Measurements from ENCODE around the gene USP34. TPM values are rescaled to one million over a fixed set of nuclear protein-coding genes. Genes with fewer than 3 reads are reported as not detected.

The USP34 gene
- total RNA-seq, 8 experiments from 2014 or later, result 53.2 to 175 (median 69.2) TPM

DNA sequence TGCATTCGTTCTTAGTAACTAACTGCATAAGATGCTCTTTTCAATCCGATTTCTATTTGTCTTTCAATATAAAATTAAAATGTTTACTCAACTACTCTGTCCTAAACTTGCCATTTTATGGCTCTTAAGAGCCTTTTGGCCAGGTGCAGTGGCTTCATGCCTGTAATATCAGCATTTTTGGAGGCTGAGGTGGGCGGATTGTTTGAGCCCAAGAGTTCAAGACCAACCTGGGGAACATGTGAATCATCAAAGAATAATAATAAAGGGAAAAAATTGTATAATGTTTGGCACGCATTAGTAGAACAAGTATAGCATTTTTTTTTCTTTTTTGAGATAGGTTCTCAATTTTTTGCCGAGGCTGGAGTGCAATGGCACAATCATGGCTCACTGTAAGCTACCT, 216.4 kb downstream of the USP34 start:
- H3K4me3 ChIP-seq, result no peak overlapping the region
- WGBS, 10 experiments, result 85 to 100% (median 97%) methylated on average over 2 to 5 of the region's 5 CpGs
- H3K4me1 ChIP-seq (replicated peaks in 1 of 2), result no peaks in the 10 kb centered on the region
- ATAC-seq (replicated peaks in 6 of 8), result no peak
- in situ Hi-C loops (cut with MboI; ENCODE audit: low pct_unique_long_range_greater_than_20kb in 2 of 9, low sequenced_read_pairs in 9 of 9, unreplicated experiment in 9 of 9), result no loop called here
- H3K27ac ChIP-seq, result no peak overlapping the region

GRCh38 chr2:61253136-61253535, 217.8 kb downstream of the USP34 start:
- WGBS, 10 experiments, result 62 to 100% (median 89%) methylated on average over 2 to 4 of the region's 4 CpGs
- no peaks in the 10 kb centered on the region for H3K4me1 ChIP-seq (replicated peaks in 1 of 2)

GRCh38 chr2:61252031-61252430, 218.9 kb downstream of the USP34 start:
- Histone ChIP-seq H3K27ac (no peak overlapping the region), H3K4me1 (replicated peaks in 1 of 2) (no peaks in the 10 kb centered on the region), H3K4me3 (no peak overlapping the region)
- in situ Hi-C loops (cut with MboI; ENCODE audit: low pct_unique_long_range_greater_than_20kb in 2 of 9, low sequenced_read_pairs in 9 of 9, unreplicated experiment in 9 of 9), result no loop called here
- WGBS, 10 experiments, result 42 to 100% (median 100%) methylated on average over 1 to 2 of the region's 2 CpGs
- ATAC-seq (replicated peaks in 6 of 8), result no peak

More at GRCh38 chr2:61253136-61253535, 217.8 kb downstream of the USP34 start:
- Histone ChIP-seq H3K27ac (no peak overlapping the region), H3K4me3 (no peak overlapping the region)
- in situ Hi-C loops (cut with MboI; ENCODE audit: low pct_unique_long_range_greater_than_20kb in 2 of 9, low sequenced_read_pairs in 9 of 9, unreplicated experiment in 9 of 9), result no loop called here
- no peak for ATAC-seq (replicated peaks in 6 of 8)

DNA sequence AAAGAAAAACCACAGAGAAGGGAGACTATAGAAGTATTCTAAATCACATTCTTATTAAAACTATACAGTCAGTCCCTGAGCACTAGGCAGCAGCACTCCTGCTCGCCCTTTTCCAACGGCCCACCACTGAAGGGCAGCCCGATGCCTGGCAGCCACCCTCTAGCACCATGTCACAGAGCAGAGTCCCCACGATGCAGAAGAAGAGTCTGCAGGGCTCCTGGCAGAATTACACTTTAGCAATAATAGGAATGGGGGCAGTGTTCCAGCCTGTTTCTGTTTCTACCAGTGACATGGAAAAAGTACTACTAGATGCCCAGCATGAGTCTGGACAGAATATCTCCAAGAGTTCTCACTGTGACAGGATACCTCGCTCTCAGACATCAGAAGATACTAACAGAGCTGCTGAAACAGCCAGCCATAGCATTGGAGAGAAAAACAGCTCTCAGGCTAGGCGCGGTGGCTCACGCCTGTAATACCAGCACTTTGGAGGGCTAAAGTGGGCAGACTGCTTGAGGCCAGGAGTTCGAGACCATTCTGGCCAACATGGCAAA, 221.3 kb downstream of the USP34 start:
- in situ Hi-C loops (cut with MboI; ENCODE audit: low pct_unique_long_range_greater_than_20kb in 2 of 9, low sequenced_read_pairs in 9 of 9, unreplicated experiment in 9 of 9), result no loop called here
- no peak for ATAC-seq (replicated peaks in 6 of 8)
- WGBS, 10 experiments, result 60 to 100% (median 93%) methylated on average over 1 to 5 of the region's 9 CpGs; no CpG with 5 or more reads in 3 of the 10 experiments
- Histone ChIP-seq H3K4me1 (replicated peaks in 1 of 2) (no peaks in the 10 kb centered on the region), H3K27ac (no peak overlapping the region), H3K4me3 (no peak overlapping the region)

DNA sequence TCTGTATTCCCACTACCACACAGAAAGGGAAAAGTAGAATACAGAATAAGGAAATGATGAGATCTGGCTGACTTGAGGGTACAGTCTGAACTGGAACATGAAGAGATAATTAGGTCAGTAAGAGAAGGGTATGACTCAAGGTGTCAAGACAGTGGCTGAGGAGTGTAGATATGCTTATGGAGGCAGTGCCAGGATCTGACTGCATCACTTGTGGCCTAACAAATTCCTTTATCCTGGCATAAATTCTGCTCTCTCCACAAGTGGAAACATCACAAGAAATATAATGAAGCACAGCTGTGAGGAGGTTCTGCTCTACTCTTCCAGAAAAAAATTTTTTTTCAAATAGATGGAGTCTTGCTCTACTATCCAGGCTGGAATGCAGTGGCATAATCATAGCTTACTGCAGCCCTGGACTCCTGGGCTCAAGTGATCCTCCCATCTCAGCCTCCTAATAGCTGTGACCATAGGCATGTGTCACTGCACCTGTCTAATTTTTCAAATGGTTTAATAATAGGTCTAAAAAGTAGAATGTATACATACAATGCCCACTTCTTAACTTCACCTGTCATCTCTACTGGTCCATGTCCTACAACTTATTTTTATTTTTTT, 223.6 kb downstream of the USP34 start:
- in situ Hi-C loops (cut with MboI; ENCODE audit: low pct_unique_long_range_greater_than_20kb in 2 of 9, low sequenced_read_pairs in 9 of 9, unreplicated experiment in 9 of 9), result no loop called here
- no peak overlapping the region for H3K27ac ChIP-seq
- H3K4me1 ChIP-seq (replicated peaks in 1 of 2), result peaks cover 3 to 5% of the 10 kb centered on the region in 2 donors
- no peak overlapping the region for H3K4me3 ChIP-seq
- ATAC-seq (replicated peaks in 6 of 8), result peak in 1 of 8 experiments; percentile 21

DNA sequence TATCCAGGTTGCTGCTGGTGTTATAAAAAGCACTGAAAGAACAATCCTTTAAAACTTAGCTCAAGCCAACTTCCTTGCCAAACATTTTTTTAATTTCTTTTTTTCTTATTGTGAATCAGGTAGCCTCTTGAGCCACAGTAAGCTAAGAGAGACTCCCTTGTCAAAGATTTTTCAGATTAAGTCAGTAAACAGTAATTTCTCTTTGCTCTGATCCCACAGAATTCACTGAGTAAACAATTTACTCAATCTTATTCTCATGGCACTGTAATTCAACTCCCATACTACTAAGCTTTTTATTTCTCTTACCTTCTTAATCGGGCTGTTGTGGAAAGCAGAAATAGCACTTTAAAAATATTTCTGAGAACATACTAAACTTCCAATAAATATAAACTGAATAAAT, 226.2 kb downstream of the USP34 start:
- no peak for ATAC-seq (replicated peaks in 6 of 8)
- Histone ChIP-seq H3K4me1 (replicated peaks in 1 of 2) (peaks cover 3 to 8% of the 10 kb centered on the region in 2 donors), H3K27ac (no peak overlapping the region), H3K4me3 (no peak overlapping the region)
- 80 to 100% (median 100%) methylated on average over 1 of the region's 1 CpG; no CpG with 5 or more reads in 2 of the 10 experiments for WGBS, 10 experiments
- in situ Hi-C loops (cut with MboI; ENCODE audit: low pct_unique_long_range_greater_than_20kb in 2 of 9, low sequenced_read_pairs in 9 of 9, unreplicated experiment in 9 of 9), result no loop called here

DNA sequence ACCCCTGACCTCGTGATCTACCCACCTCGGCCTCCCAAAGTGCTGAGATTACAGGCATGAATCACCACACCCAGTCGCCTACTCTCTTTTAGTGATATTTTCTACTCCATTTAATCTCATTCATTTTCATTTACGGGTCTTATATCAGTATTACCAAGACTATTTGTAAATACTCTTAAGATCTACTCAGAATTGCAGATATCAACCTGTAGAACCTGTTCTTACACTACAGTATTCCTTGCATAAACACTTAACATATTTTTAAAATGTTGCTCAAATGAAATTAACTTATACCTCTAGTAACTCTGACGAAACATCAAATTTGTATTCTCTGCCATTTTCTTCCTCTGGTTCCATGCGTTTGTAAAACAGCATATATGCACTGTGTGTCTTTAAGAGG, 229.6 kb downstream of the USP34 start:
- no peak for ATAC-seq (replicated peaks in 6 of 8)
- in situ Hi-C loops (cut with MboI; ENCODE audit: low pct_unique_long_range_greater_than_20kb in 2 of 9, low sequenced_read_pairs in 9 of 9, unreplicated experiment in 9 of 9), result no loop called here
- Histone ChIP-seq H3K27ac (no peak overlapping the region), H3K4me1 (replicated peaks in 1 of 2) (peaks cover 3 to 8% of the 10 kb centered on the region in 2 donors), H3K4me3 (no peak overlapping the region)
- WGBS, 10 experiments, result 91 to 100% (median 97%) methylated on average over 1 to 6 of the region's 6 CpGs

GRCh38 chr2:61238219-61239012, 232.5 kb downstream of the USP34 start:
- WGBS, 10 experiments, result 0 to 100% (median 90%) methylated on average over 1 of the region's 1 CpG; no CpG with 5 or more reads in 1 of the 10 experiments
- Histone ChIP-seq H3K4me3 (no peak overlapping the region), H3K27ac (no peak overlapping the region), H3K4me1 (replicated peaks in 1 of 2) (peaks cover 3 to 8% of the 10 kb centered on the region in 2 donors)
- in situ Hi-C loops (cut with MboI; ENCODE audit: low pct_unique_long_range_greater_than_20kb in 2 of 9, low sequenced_read_pairs in 9 of 9, unreplicated experiment in 9 of 9), result no loop called here
- peak in 3 of 8 experiments; percentile 53 to 73 (median 67) for ATAC-seq (replicated peaks in 6 of 8)

GRCh38 chr2:61235716-61236115, 235.2 kb downstream of the USP34 start:
- Histone ChIP-seq H3K4me1 (replicated peaks in 1 of 2) (no peaks in the 10 kb centered on the region), H3K4me3 (no peak overlapping the region), H3K27ac (no peak overlapping the region)
- in situ Hi-C loops (cut with MboI; ENCODE audit: low pct_unique_long_range_greater_than_20kb in 2 of 9, low sequenced_read_pairs in 9 of 9, unreplicated experiment in 9 of 9), result no loop called here
- no peak for ATAC-seq (replicated peaks in 6 of 8)
- WGBS, 10 experiments, result 83 to 100% (median 95%) methylated on average over 2 of the region's 2 CpGs

DNA sequence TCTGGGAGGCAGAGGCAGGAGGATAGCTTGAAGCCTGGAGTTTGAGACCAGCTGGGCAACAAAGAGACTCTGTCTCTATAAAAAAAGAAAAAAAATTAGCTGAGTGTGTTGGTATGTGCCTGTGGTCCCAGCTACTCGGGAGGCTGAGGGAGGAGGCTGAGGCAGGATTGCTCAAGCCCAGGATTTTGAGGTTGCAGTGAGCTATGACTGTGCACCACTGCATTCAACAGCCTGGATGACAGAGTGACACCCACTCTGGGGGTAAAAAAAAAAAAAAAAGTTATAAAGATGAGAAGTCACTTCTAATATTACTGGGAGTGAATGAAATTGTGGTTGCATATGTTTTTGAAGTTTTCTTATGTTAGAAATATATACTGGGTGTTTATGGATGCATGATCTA, 237.3 kb downstream of the USP34 start:
- in situ Hi-C loops (cut with MboI; ENCODE audit: low pct_unique_long_range_greater_than_20kb in 2 of 9, low sequenced_read_pairs in 9 of 9, unreplicated experiment in 9 of 9), result no loop called here
- ATAC-seq (replicated peaks in 6 of 8), result no peak
- 50 to 100% (median 83%) methylated on average over 1 of the region's 1 CpG; no CpG with 5 or more reads in 4 of the 10 experiments for WGBS, 10 experiments
- Histone ChIP-seq H3K4me1 (replicated peaks in 1 of 2) (no peaks in the 10 kb centered on the region), H3K4me3 (no peak overlapping the region), H3K27ac (no peak overlapping the region)

GRCh38 chr2:61229936-61230335, 241.0 kb downstream of the USP34 start:
- in situ Hi-C loops (cut with MboI; ENCODE audit: low pct_unique_long_range_greater_than_20kb in 2 of 9, low sequenced_read_pairs in 9 of 9, unreplicated experiment in 9 of 9), result no loop called here
- no peak overlapping the region for H3K27ac ChIP-seq
- ATAC-seq (replicated peaks in 6 of 8), result no peak
- 80 to 100% (median 100%) methylated on average over 1 to 2 of the region's 2 CpGs; no CpG with 5 or more reads in 2 of the 10 experiments for WGBS, 10 experiments
- no peak overlapping the region for H3K4me3 ChIP-seq
- no peaks in the 10 kb centered on the region for H3K4me1 ChIP-seq (replicated peaks in 1 of 2)

DNA sequence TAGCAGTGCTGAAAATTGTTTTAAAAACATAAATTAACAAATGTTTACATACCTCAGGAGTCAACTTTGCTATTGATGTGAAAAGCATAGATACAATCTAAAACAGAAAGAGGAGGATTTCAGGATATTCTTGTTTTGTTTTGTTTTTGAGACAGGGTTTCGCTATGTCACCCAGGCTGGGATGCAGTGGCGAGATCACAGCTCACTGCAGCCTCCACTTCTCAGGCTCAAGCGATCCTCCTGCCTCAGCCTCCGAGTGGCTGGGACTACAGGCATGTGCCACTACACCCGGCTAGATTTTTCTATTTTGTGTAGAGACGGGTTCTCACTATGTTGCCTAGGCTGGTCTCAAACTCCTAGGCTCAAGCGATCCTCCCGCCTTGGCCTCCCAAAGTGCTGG, 248.3 kb downstream of the USP34 start:
- in situ Hi-C loops (cut with MboI; ENCODE audit: low pct_unique_long_range_greater_than_20kb in 2 of 9, low sequenced_read_pairs in 9 of 9, unreplicated experiment in 9 of 9), result no loop called here
- WGBS, 10 experiments, result 93 to 100% (median 100%) methylated on average over 1 to 7 of the region's 8 CpGs; no CpG with 5 or more reads in 1 of the 10 experiments
- no peak overlapping the region for H3K4me3 ChIP-seq
- no peak for ATAC-seq (replicated peaks in 6 of 8)
- H3K4me1 ChIP-seq (replicated peaks in 1 of 2), result no peaks in the 10 kb centered on the region
- H3K27ac ChIP-seq, result no peak overlapping the region

GRCh38 chr2:61221819-61222218, 249.1 kb downstream of the USP34 start:
- in situ Hi-C loops (cut with MboI; ENCODE audit: low pct_unique_long_range_greater_than_20kb in 2 of 9, low sequenced_read_pairs in 9 of 9, unreplicated experiment in 9 of 9), result no loop called here
- Histone ChIP-seq H3K27ac (no peak overlapping the region), H3K4me1 (replicated peaks in 1 of 2) (no peaks in the 10 kb centered on the region), H3K4me3 (no peak overlapping the region)
- 78 to 100% (median 94%) methylated on average over 2 to 5 of the region's 5 CpGs for WGBS, 10 experiments
- no peak for ATAC-seq (replicated peaks in 6 of 8)

Measured in motor neuron (in vitro differentiated cells).